HepG2 (cell line): Measurements from ENCODE around the gene NPDC1. TPM values are rescaled to one million over a fixed set of nuclear protein-coding genes. Genes with fewer than 3 reads are reported as not detected.
A peak's percentile ranks its signal among the peaks of the same experiment; 100 is the strongest.

Source experiments
- ARNTL ChIP-seq: sonication (generic); formaldehyde crosslinking; IDR thresholded peaks from 2 replicates; pipeline ENCODE4 v1.4.0; 2020; ENCODE audit warnings: mild to moderate bottlenecking, missing genetic modification reagents
- ASH2L ChIP-seq: fragments of 300-600, 200-600 bp; sonication (generic); IDR thresholded peaks from 2 replicates; pipeline ENCODE4 v1.7.0; 2017; ENCODE audit warnings: low read depth, mild to moderate bottlenecking, moderate library complexity, mixed read lengths, low read length; ENCODE audit not compliant: insufficient read length
- CREM ChIP-seq, 2 experiments: sonication (generic) in 1 of 2; formaldehyde crosslinking in 1 of 2; IDR thresholded peaks; 2 replicates each; pipeline versions ENCODE4 v1.4.0 to v1.6.1; 2016 to 2020; ENCODE audit warnings: antibody characterized with exemption in 1 of 2, mild to moderate bottlenecking in 1 of 2, missing genetic modification reagents in 1 of 2
- HNF1B ChIP-seq: sonication (generic); formaldehyde crosslinking; IDR thresholded peaks from 2 replicates; pipeline ENCODE4 v1.5.1; 2020; ENCODE audit warnings: mild to moderate bottlenecking, moderate library complexity, missing genetic modification reagents
- IKZF5 ChIP-seq: IDR thresholded peaks from 2 replicates; pipeline ENCODE4 v1.6.1; 2018; ENCODE audit warnings: missing genetic modification reagents, mild to moderate bottlenecking, missing compliant biosample characterization
- MAFG ChIP-seq: sonication (generic); formaldehyde crosslinking; IDR thresholded peaks from 2 replicates; pipeline ENCODE4 v1.5.1; 2020; ENCODE audit warnings: mild to moderate bottlenecking, missing genetic modification reagents
- MYPOP ChIP-seq: sonication (generic); formaldehyde crosslinking; IDR thresholded peaks from 2 replicates; pipeline ENCODE4 v1.8.1; 2023; ENCODE audit warnings: mild to moderate bottlenecking, moderate library complexity, missing genetic modification reagents
- NCOA2 ChIP-seq: sonication (generic); formaldehyde crosslinking; IDR thresholded peaks from 2 replicates; pipeline ENCODE4 v1.8.0; 2022; ENCODE audit warnings: inconsistent platforms
- PHF8 ChIP-seq: sonication (generic); formaldehyde crosslinking; IDR thresholded peaks from 2 replicates; pipeline ENCODE4 v1.5.0; 2020; ENCODE audit warnings: missing genetic modification reagents
- POLR2G ChIP-seq: fragments of 200-400 bp; formaldehyde crosslinking; IDR thresholded peaks from 2 replicates; pipeline ENCODE4 v1.6.1; 2018; ENCODE audit warnings: mild to moderate bottlenecking, low read depth, low read length, moderate library complexity
- SKI ChIP-seq: fragments of 450-650 bp; IDR thresholded peaks from one replicate; pipeline ENCODE4 v1.6.1; 2018; ENCODE audit warnings: mild to moderate bottlenecking; ENCODE audit not compliant: partially characterized antibody
- SUZ12 ChIP-seq: fragments of 150-350 bp; IDR thresholded peaks from 2 replicates; pipeline ENCODE4 v1.6.1; 2014; ENCODE audit warnings: low read depth, low read length
- TOE1 ChIP-seq: sonication (generic); formaldehyde crosslinking; IDR thresholded peaks from 2 replicates; pipeline ENCODE4 v1.4.0; 2020; ENCODE audit warnings: mild to moderate bottlenecking, missing genetic modification reagents
- ZMYM4 ChIP-seq: sonication (generic); formaldehyde crosslinking; IDR thresholded peaks from 2 replicates; pipeline ENCODE4 v1.8.1; 2023; ENCODE audit warnings: mild to moderate bottlenecking, missing genetic modification reagents
- ZNF281 ChIP-seq: sonication (generic); formaldehyde crosslinking; IDR thresholded peaks from 2 replicates; pipeline ENCODE4 v1.4.0; 2020; ENCODE audit warnings: missing genetic modification reagents, borderline replicate concordance
- ZNF34 ChIP-seq: sonication (generic); formaldehyde crosslinking; IDR thresholded peaks from 2 replicates; pipeline ENCODE4 v1.4.0; 2020; ENCODE audit warnings: mild to moderate bottlenecking, missing genetic modification reagents, borderline replicate concordance
- ZNF441 ChIP-seq: sonication (generic); formaldehyde crosslinking; IDR thresholded peaks from 2 replicates; pipeline ENCODE4 v1.7.0; 2021; ENCODE audit warnings: missing genetic modification reagents, borderline replicate concordance
- ZNF501 ChIP-seq: sonication (generic); formaldehyde crosslinking; IDR thresholded peaks from 2 replicates; pipeline ENCODE4 v1.5.1; 2020; ENCODE audit warnings: mild to moderate bottlenecking, moderate library complexity, missing genetic modification reagents
- ZNF615 ChIP-seq: sonication (generic); formaldehyde crosslinking; IDR thresholded peaks from 2 replicates; pipeline ENCODE4 v1.5.0; 2020; ENCODE audit warnings: mild to moderate bottlenecking, missing genetic modification reagents, borderline replicate concordance
- ZNF619 ChIP-seq: sonication (generic); formaldehyde crosslinking; IDR thresholded peaks from 2 replicates; pipeline ENCODE4 v1.4.0; 2020; ENCODE audit warnings: mild to moderate bottlenecking, missing genetic modification reagents
- ZNF660 ChIP-seq: sonication (generic); formaldehyde crosslinking; IDR thresholded peaks from 2 replicates; pipeline ENCODE4 v1.5.1; 2020; ENCODE audit warnings: mild to moderate bottlenecking, low read depth, missing genetic modification reagents, borderline replicate concordance
- ZNF839 ChIP-seq: sonication (generic); formaldehyde crosslinking; IDR thresholded peaks from 2 replicates; pipeline ENCODE4 v1.4.0; 2020; ENCODE audit warnings: missing genetic modification reagents, mild to moderate bottlenecking, borderline replicate concordance
- ZNF891 ChIP-seq: sonication (generic); formaldehyde crosslinking; IDR thresholded peaks from 2 replicates; pipeline ENCODE4 v1.5.0; 2020; ENCODE audit warnings: mild to moderate bottlenecking, missing genetic modification reagents
- polyA plus RNA-seq, 8 experiments: library from polyadenylated mRNA; depleted of rRNA in 3 of 8; stranded (reverse) in 7 of 8; unstranded in 1 of 8; fragments of >200 nt; fragmentation: Illumina TruSeq in 4 of 8; extraction: Trizol in 4 of 8; gene quantifications; 2 replicates each; pipeline versions ENCODE4 v1.2.1 to v1.2.3, GENCODE V29; 2011 to 2016; ENCODE audit warnings: low read depth in 4 of 8, missing spikeins in 1 of 8, mixed read lengths in 1 of 8; ENCODE audit not compliant: insufficient read depth in 1 of 8
- total RNA-seq, 5 experiments: library from RNA; depleted of rRNA; stranded (reverse); fragments of >200 nt; fragmentation: Illumina TruSeq; extraction: Trizol; gene quantifications; 2 replicates each; pipeline ENCODE4 v1.2.3, GENCODE V29; 2016; ENCODE audit warnings: low read depth in 1 of 5

Gene NPDC1
- total and polyA plus RNA-seq, 2 of the 13 experiments (the other 11 are each of a cell fraction or from before 2014, with no cell fraction given), result 0.84 to 5.4 TPM

- TF ChIP-seq POLR2G (peak; percentile 2; the same call in 1 of the 2 replicates), NCOA2 (peak; percentile 36; the same call in 1 of the 2 replicates), ZNF839 (CRISPR knock-in tag) (no peak), SKI (no peak), ARNTL (CRISPR knock-in tag) (0 out of 2 replicates have a peak, but pooled peaks have one; percentile 6), MAFG (CRISPR knock-in tag) (no peak), SUZ12 (no peak), HNF1B (CRISPR knock-in tag) (0 out of 2 replicates have a peak, but pooled peaks have one; percentile 41), ZNF281 (CRISPR knock-in tag) (0 out of 2 replicates have a peak, but pooled peaks have one; percentile 23), ZNF619 (CRISPR knock-in tag) (peak; percentile 43; the same call in 1 of the 2 replicates), ZNF891 (CRISPR knock-in tag) (0 out of 2 replicates have a peak, but pooled peaks have one; percentile 41), IKZF5 (CRISPR knock-in tag) (peak; percentile 38; the same call in 1 of the 2 replicates), ZNF501 (peak; percentile 52; the same call in 1 of the 2 replicates), ZNF615 (no peak), ZNF660 (CRISPR knock-in tag) (no peak), CREM (IDR thresholded peaks at IDR 0.05) (no peak), CREM (CRISPR knock-in tag; IDR thresholded peaks at IDR 0.05) (no peak), ZMYM4 (CRISPR knock-in tag) (0 out of 2 replicates have a peak, but pooled peaks have one; percentile 1), MYPOP (CRISPR knock-in tag) (peak; percentile 61; the same call in 1 of the 2 replicates), ZNF34 (CRISPR knock-in tag) (no peak), TOE1 (CRISPR knock-in tag) (no peak), ASH2L (peak; percentile 15), PHF8 (CRISPR knock-in tag) (peak; percentile 64), ZNF441 (CRISPR knock-in tag) (0 out of 2 replicates have a peak, but pooled peaks have one; percentile 15)
Observed at GRCh38 chr9:137070906-137071275, 24.9 kb upstream of the NPDC1 start (continued).
